ENCODE measurements around the gene C11orf24.

C11orf24 gene

DNA sequence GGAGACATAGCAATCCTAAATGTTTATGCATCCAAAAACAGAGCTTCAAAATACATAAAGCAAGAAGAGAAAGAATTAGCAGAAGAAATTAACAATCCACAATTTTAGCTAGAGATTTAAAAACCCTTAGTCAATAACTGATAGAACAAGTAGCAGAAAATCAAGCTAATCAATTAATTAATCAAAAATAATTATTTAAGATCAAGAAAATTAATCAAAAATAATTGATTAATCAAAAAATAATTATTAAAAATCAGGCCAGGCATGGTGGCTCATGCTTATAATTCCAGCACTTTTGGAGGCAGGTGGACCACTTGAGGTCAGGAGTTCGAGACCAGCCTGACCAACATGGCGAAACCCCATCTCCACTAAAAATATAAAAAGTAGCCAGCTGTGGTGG, 29.2 kb downstream of the C11orf24 start:
- no peak overlapping the region for H3K4me3 ChIP-seq (ENCODE audit: low read depth, low read length)
- TF ChIP-seq, protein P1, sequence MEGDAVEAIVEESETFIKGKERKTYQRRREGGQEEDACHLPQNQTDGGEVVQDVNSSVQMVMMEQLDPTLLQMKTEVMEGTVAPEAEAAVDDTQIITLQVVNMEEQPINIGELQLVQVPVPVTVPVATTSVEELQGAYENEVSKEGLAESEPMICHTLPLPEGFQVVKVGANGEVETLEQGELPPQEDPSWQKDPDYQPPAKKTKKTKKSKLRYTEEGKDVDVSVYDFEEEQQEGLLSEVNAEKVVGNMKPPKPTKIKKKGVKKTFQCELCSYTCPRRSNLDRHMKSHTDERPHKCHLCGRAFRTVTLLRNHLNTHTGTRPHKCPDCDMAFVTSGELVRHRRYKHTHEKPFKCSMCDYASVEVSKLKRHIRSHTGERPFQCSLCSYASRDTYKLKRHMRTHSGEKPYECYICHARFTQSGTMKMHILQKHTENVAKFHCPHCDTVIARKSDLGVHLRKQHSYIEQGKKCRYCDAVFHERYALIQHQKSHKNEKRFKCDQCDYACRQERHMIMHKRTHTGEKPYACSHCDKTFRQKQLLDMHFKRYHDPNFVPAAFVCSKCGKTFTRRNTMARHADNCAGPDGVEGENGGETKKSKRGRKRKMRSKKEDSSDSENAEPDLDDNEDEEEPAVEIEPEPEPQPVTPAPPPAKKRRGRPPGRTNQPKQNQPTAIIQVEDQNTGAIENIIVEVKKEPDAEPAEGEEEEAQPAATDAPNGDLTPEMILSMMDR (conservative IDR thresholded peaks at IDR 0.05; ENCODE audit: low read depth, low read length), result no peak
- DNase-seq (ENCODE audit: low read depth), result no peak

DNA sequence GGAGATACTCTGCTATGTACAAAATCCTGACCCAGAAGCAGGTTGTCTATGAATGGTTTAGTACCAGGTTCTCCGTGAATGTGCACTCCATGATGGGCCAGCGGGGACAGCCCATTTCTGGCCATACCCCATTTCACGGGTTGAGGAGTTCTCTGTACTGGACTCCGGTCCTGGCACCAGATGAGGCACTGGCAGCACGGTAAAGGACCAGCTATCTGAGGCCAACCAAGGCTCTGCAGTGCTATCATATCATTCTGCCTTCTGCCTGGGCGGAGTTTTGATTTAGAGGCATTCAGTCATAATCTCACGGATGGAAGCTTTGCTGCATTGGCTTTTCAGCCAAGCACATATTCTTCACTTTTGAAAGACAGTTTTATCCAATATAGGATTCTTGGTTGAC, 40.2 kb downstream of the C11orf24 start:
- TF ChIP-seq, protein P1 (conservative IDR thresholded peaks at IDR 0.05; ENCODE audit: low read depth, low read length), result no peak
- no peak overlapping the region for H3K4me3 ChIP-seq (ENCODE audit: low read depth, low read length)
- no peak for DNase-seq (ENCODE audit: low read depth)

DNA sequence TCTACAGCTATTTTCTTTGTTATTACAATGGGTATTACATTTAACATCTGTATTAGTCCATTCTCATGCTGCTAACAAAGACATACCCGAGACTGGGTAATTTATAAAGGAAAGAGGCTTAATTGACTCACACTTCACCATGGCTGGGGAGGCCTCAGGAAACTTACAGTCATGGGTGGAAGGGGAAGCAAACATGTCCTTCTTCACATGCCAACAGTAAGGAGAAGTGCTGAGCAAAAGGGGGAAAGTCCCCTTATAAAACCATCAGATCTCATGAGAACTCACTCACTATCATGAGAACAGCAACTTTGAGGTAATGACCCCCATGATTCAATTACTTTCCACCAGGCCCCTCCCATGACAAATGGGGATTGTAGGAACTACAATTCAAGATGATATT, 42.2 kb downstream of the C11orf24 start:
- H3K4me3 ChIP-seq (ENCODE audit: low read depth, low read length), result no peak overlapping the region
- TF ChIP-seq, protein P1 (conservative IDR thresholded peaks at IDR 0.05; ENCODE audit: low read depth, low read length), result no peak
- no peak for DNase-seq (ENCODE audit: low read depth)

DNA sequence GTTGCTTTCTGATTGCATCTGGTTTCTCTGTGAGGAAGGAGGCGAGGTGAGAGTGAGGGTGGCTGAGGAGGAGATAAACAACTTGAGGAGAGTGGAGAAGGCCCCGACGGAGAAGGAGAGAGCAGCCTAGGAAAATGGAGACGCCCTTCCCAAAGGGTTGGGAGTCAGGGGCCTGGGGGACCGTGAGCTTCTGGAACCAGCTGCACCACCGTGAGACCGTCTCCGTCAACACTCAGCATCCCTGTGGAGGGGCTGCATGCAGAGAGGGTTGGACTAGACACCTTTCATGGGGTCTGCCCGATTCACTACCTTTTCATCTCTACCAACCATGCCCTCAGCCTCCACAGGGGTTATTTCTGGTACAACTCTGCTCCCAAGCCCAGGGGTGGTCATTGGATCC, 45.4 kb downstream of the C11orf24 start:
- no peak overlapping the region for H3K4me3 ChIP-seq (ENCODE audit: low read depth, low read length)
- DNase-seq (ENCODE audit: low read depth), result no peak
- TF ChIP-seq, protein P1 (conservative IDR thresholded peaks at IDR 0.05; ENCODE audit: low read depth, low read length), result no peak

DNA sequence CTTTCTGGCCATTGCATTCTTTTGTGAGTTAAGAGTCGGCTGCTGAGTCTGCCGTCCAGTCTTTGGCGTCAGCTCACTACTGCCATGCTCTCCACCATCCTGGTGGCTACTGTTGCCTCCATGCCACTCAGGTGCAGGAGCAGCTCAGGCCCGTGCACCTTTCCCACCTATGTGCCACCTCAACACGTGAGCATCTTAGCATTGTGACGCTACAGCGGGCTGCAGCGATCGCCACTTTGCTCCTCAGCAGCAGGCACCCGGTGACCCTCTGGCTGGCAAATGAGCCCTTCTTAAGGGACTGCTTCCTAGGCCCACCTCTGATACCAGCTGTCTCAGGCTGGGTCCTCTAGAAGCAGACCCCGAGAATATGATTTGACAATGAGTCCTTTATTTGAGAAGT, 47.2 kb downstream of the C11orf24 start:
- TF ChIP-seq, protein P1 (conservative IDR thresholded peaks at IDR 0.05; ENCODE audit: low read depth, low read length), result no peak
- DNase-seq (ENCODE audit: low read depth), result no peak
- H3K4me3 ChIP-seq (ENCODE audit: low read depth, low read length), result no peak overlapping the region

DNA sequence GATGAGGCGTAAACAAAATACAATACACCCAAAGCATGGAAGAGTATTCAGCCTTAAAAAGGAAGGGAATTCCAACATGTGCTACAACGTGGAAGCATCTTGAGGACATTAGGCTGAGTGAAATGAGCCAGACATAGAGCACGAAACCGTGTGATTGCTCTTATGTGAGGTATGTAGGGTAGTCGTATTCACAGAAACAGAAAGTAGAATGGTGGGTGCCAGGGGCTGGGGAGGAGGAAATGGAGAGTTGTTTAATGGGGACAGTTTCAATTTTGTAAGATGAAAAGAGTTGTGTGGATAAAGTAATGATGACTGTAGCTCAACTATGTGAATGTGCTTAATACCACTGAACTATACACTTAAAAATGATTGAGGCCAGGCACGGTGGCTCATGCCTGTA, 48.5 kb downstream of the C11orf24 start:
- TF ChIP-seq, protein P1 (conservative IDR thresholded peaks at IDR 0.05; ENCODE audit: low read depth, low read length), result no peak
- no peak overlapping the region for H3K4me3 ChIP-seq (ENCODE audit: low read depth, low read length)
- no peak for DNase-seq (ENCODE audit: low read depth)

DNA sequence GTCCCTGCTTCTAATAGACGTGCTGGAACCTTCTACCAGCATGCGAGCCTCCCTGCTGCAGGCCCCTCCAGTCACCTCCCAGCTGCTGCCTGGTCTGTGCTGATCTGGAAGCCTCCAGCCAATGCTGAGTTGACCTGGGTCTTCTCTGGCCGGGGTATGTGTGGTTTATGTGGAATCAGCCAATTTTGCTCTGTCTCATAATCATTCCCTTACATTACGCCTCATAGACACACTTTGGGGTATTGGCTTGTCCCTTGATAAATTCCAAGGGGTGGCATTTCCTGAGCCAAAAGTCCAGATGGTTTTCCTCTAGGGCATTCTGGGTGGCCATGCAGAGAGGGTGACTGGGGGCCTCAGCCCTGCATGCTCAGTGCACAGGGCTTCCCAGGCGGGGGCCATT, 50.4 kb downstream of the C11orf24 start:
- no peak for DNase-seq (ENCODE audit: low read depth)
- TF ChIP-seq, protein P1 (conservative IDR thresholded peaks at IDR 0.05; ENCODE audit: low read depth, low read length), result no peak

More for the DNA sequence above, 50.4 kb downstream of the C11orf24 start:
- no peak overlapping the region for H3K4me3 ChIP-seq (ENCODE audit: low read depth, low read length)
